Measurements from ENCODE around the gene NKAIN2.

NKAIN2 gene

DNA sequence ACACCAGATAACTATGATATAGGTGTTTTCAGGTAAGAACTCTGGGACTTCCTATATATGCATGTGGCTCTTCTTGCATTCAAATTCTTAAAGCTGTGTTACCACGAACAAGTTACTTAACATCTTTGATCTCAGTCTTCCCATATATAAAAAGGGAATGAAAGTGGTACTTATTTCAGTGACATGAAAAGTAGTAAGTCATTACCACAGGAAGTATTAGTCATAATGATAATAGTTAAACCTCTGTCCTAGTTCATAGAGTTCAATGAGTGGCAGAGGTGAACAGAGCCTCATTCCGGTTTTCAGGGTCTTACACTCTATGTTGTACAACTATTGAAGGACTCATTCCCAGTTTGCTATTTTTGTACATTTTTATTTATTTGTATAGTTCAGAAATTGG lies 237.0 kb downstream of the NKAIN2 start:
- Mint-ChIP-seq H3K4me3 (no peak overlapping the region), H3K9me3 (no peaks in the 10 kb centered on the region), H3K27ac (no peak overlapping the region), H3K36me3 (ENCODE audit: low read depth) (no peaks in the 10 kb centered on the region), H3K4me1 (peaks cover 5% of the 10 kb centered on the region), H3K27me3 (ENCODE audit: low read depth, poor library complexity) (no peaks in the 10 kb centered on the region)
- no peak for DNase-seq
- no peak for TF ChIP-seq CTCF (IDR thresholded peaks at IDR 0.05)

- no peaks in the 10 kb centered on the region for H3K9me3 Mint-ChIP-seq
- no peaks in the 10 kb centered on the region for H3K36me3 Mint-ChIP-seq (ENCODE audit: low read depth)
- TF ChIP-seq CTCF (IDR thresholded peaks at IDR 0.05), result no peak
These were observed 248.5 kb downstream of the NKAIN2 start for GRCh38 chr6:124052120-124052519.

DNA sequence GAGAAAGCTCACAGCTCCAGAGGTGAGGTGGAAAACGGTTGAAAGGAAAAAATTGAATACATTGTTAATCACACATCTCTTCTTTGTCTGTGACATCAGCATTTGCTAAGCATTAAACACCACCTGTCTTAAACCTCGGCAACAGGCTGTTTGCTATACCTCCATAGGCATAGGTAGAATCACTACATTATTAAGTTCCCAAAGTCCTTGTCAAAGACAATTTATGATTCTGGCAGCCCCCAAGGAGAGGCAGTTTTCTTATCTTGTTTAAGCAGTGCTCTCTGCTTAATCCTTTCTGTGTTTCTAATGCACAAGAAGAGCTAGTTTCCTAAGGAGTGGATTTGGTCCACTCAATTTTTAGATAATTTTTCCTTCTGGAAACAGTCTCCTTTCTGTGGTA lies 249.7 kb downstream of the NKAIN2 start:
- H3K36me3 Mint-ChIP-seq (ENCODE audit: low read depth), result no peaks in the 10 kb centered on the region
- H3K4me1 Mint-ChIP-seq, result peaks cover 47% of the 10 kb centered on the region
- no peak overlapping the region for H3K4me3 Mint-ChIP-seq
- no peaks in the 10 kb centered on the region for H3K9me3 Mint-ChIP-seq
- TF ChIP-seq CTCF (IDR thresholded peaks at IDR 0.05), result no peak
- H3K27ac Mint-ChIP-seq, result no peak overlapping the region
- H3K27me3 Mint-ChIP-seq (ENCODE audit: low read depth, poor library complexity), result peaks cover 4% of the 10 kb centered on the region
- no peak for DNase-seq

More at GRCh38 chr6:124052120-124052519, 248.5 kb downstream of the NKAIN2 start:
- no peak for DNase-seq
- Mint-ChIP-seq H3K4me1 (peaks cover 44% of the 10 kb centered on the region), H3K4me3 (no peak overlapping the region), H3K27me3 (ENCODE audit: low read depth, poor library complexity) (peaks cover 4% of the 10 kb centered on the region), H3K27ac (no peak overlapping the region)

DNA sequence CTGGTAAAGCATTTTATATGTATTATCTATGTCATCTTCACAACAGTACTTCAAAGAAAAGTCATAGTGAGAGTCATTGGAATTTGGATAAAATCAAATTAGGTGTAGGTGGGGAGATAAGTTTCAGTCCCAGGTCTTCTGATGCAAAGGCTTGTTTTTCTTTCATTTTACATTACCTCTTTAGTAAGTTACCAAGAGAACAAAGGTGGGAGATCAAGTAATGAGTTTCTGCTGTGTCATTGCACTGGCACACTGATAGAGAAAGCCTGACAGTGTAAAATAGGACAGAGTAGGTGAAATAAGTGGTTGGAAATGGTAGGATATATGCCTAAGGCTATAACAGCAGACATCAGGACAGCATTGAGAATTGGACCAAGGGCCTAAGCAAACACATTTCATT lies 250.4 kb downstream of the NKAIN2 start:
- H3K36me3 Mint-ChIP-seq (ENCODE audit: low read depth), result no peaks in the 10 kb centered on the region
- peaks cover 4% of the 10 kb centered on the region for H3K27me3 Mint-ChIP-seq (ENCODE audit: low read depth, poor library complexity)
- H3K9me3 Mint-ChIP-seq, result no peaks in the 10 kb centered on the region
- H3K27ac Mint-ChIP-seq, result no peak overlapping the region
- H3K4me1 Mint-ChIP-seq, result peaks cover 47% of the 10 kb centered on the region
- no peak for TF ChIP-seq CTCF (IDR thresholded peaks at IDR 0.05)
- H3K4me3 Mint-ChIP-seq, result no peak overlapping the region
- DNase-seq, result no peak

DNA sequence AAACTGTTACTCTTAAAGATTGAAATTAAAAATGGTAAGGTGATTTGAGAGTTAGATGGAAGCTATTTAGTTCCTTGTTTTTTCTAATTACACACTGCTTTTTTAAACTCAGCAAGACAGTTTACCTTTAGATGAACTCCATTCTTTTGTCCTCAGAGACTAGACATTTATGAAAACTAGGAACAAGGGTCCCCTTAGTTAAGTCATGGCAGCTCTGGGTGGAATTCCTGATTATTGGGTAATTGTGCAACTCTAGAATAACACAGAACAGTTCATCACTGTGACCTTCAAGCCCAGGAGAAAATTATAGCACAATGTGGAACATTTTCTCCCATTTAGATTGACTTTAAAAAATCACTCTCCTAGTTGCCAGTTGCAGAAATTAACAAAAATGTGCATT lies 251.7 kb downstream of the NKAIN2 start:
- Mint-ChIP-seq H3K27ac (no peak overlapping the region), H3K9me3 (no peaks in the 10 kb centered on the region), H3K27me3 (ENCODE audit: low read depth, poor library complexity) (no peaks in the 10 kb centered on the region), H3K4me1 (peaks cover 40% of the 10 kb centered on the region), H3K36me3 (ENCODE audit: low read depth) (no peaks in the 10 kb centered on the region), H3K4me3 (no peak overlapping the region)
- no peak for DNase-seq
- no peak for TF ChIP-seq CTCF (IDR thresholded peaks at IDR 0.05)

GRCh38 chr6:124055963-124056362 lies 252.3 kb downstream of the NKAIN2 start:
- no peaks in the 10 kb centered on the region for H3K36me3 Mint-ChIP-seq (ENCODE audit: low read depth)
- H3K4me3 Mint-ChIP-seq, result no peak overlapping the region
- DNase-seq, result no peak
- H3K9me3 Mint-ChIP-seq, result no peaks in the 10 kb centered on the region
- TF ChIP-seq CTCF (IDR thresholded peaks at IDR 0.05), result no peak
- peaks cover 40% of the 10 kb centered on the region for H3K4me1 Mint-ChIP-seq
- H3K27me3 Mint-ChIP-seq (ENCODE audit: low read depth, poor library complexity), result no peaks in the 10 kb centered on the region
- no peak overlapping the region for H3K27ac Mint-ChIP-seq
